HEK293 (cell line): Measurements from ENCODE around the gene SEMA6D.

Source experiments
- CTCF ChIA-PET: fragments of 350-600 bp; formaldehyde crosslinking; extraction: SDS; loops from one replicate; lab custom pipeline; 2021; ENCODE audit warnings: antibody characterized with exemption; lab: Yijun Ruan, JAX
- POLR2A ChIA-PET: fragments of 300-600 bp; formaldehyde crosslinking; extraction: SDS; loops from one replicate; lab custom pipeline; 2020; ENCODE audit warnings: antibody characterized with exemption, inconsistent platforms; lab: Yijun Ruan, JAX
- H3K27ac ChIP-seq: fragments of 200-500 bp; sonication (Bioruptor generic); 2 replicates; pipeline ENCODE4 v1.5.1; 2014; ENCODE audit warnings: low read depth, low read length, control low read depth, inconsistent platforms; ENCODE audit errors: extremely low read depth
- H3K36me3 ChIP-seq, 2 experiments: fragments of 200-500 bp in 1 of 2; sonication (Bioruptor generic) in 1 of 2; 1 replicate in 1 of 2; 2 replicates in 1 of 2; pipeline ENCODE4 v1.5.1; 2014 to 2017; ENCODE audit warnings: inconsistent platforms in 2 of 2, low read length in 2 of 2; ENCODE audit not compliant: control insufficient read depth in 2 of 2, insufficient read depth in 1 of 2
- H3K4me1 ChIP-seq: fragments of 200-500 bp; sonication (Bioruptor generic); 2 replicates; pipeline ENCODE4 v1.5.1; 2014; ENCODE audit warnings: mild to moderate bottlenecking, low read length, inconsistent platforms; ENCODE audit not compliant: control insufficient read depth, insufficient read depth
- H3K4me3 ChIP-seq: 2 replicates; pipeline ENCODE4 v1.5.1; 2011; ENCODE audit warnings: low read depth, mild to moderate bottlenecking, control low read depth, low read length, moderate library complexity
- H3K9me3 ChIP-seq: fragments of 200-500 bp; sonication (Bioruptor generic); 2 replicates; pipeline ENCODE4 v1.5.1; 2014; ENCODE audit warnings: low read depth, low read length, inconsistent platforms; ENCODE audit not compliant: control insufficient read depth, insufficient read depth
- GLIS1 ChIP-seq: fragments of 450-650 bp; formaldehyde crosslinking; IDR thresholded peaks from 2 replicates; pipeline ENCODE4 v1.5.1; 2016; ENCODE audit warnings: missing biosample characterization, missing genetic modification characterization
- MYNN ChIP-seq: fragments of 450-650 bp; formaldehyde crosslinking; IDR thresholded peaks from 2 replicates; pipeline ENCODE4 v1.5.1; 2016; ENCODE audit warnings: missing biosample characterization, missing genetic modification characterization, borderline replicate concordance
- OVOL3 ChIP-seq: fragments of 450-650 bp; formaldehyde crosslinking; IDR thresholded peaks from 2 replicates; pipeline ENCODE4 v1.5.1; 2016; ENCODE audit warnings: missing biosample characterization, missing genetic modification characterization
- PRDM4 ChIP-seq: fragments of 450-650 bp; formaldehyde crosslinking; IDR thresholded peaks from 2 replicates; pipeline ENCODE4 v1.5.1; 2017; ENCODE audit warnings: missing biosample characterization, missing genetic modification characterization
- REPIN1 ChIP-seq: fragments of 450-650 bp; formaldehyde crosslinking; IDR thresholded peaks from 2 replicates; pipeline ENCODE4 v1.5.1; 2017; ENCODE audit warnings: missing biosample characterization, missing genetic modification characterization, low read depth
- ZFP41 ChIP-seq: fragments of 450-650 bp; formaldehyde crosslinking; IDR thresholded peaks from 2 replicates; pipeline ENCODE4 v1.5.1; 2016; ENCODE audit warnings: missing biosample characterization, missing genetic modification characterization, borderline replicate concordance
- ZNF121 ChIP-seq: fragments of 450-650 bp; formaldehyde crosslinking; IDR thresholded peaks from 2 replicates; pipeline ENCODE4 v1.5.1; 2016; ENCODE audit warnings: missing biosample characterization, missing genetic modification characterization
- ZNF169 ChIP-seq: fragments of 450-650 bp; formaldehyde crosslinking; IDR thresholded peaks from 2 replicates; pipeline ENCODE4 v1.5.1; 2016; ENCODE audit warnings: missing biosample characterization, missing genetic modification characterization
- ZNF19 ChIP-seq: fragments of 450-650 bp; formaldehyde crosslinking; IDR thresholded peaks from 2 replicates; pipeline ENCODE4; 2016; ENCODE audit warnings: missing biosample characterization, missing genetic modification characterization, low read depth
- ZNF354C ChIP-seq: fragments of 450-650 bp; formaldehyde crosslinking; IDR thresholded peaks from 2 replicates; pipeline ENCODE4 v1.5.1; 2016; ENCODE audit warnings: missing biosample characterization, missing genetic modification characterization, low read depth, borderline replicate concordance
- ZNF518A ChIP-seq: fragments of 450-650 bp; formaldehyde crosslinking; conservative IDR thresholded peaks from 2 replicates; pipeline ENCODE4 v1.5.1; 2016; ENCODE audit warnings: low read depth, missing biosample characterization, missing genetic modification characterization
- ZNF549 ChIP-seq: fragments of 450-650 bp; IDR thresholded peaks from 2 replicates; pipeline ENCODE4 v1.5.1; 2018; ENCODE audit warnings: missing biosample characterization, missing genetic modification characterization, mild to moderate bottlenecking, inconsistent platforms, moderate library complexity
- ZNF571 ChIP-seq: fragments of 450-650 bp; formaldehyde crosslinking; IDR thresholded peaks from 2 replicates; pipeline ENCODE4 v1.5.0; 2017; ENCODE audit warnings: missing biosample characterization, missing genetic modification characterization
- ZNF596 ChIP-seq: fragments of 450-650 bp; IDR thresholded peaks from 2 replicates; pipeline ENCODE4 v1.5.0; 2018; ENCODE audit warnings: missing biosample characterization, mild to moderate bottlenecking, missing genetic modification characterization, moderate library complexity
- ZNF626 ChIP-seq: fragments of 450-650 bp; sonication (Bioruptor Pico); formaldehyde crosslinking; IDR thresholded peaks from 2 replicates; pipeline ENCODE4 v1.5.1; 2018; ENCODE audit warnings: missing biosample characterization, missing genetic modification characterization, inconsistent platforms
- ZNF670 ChIP-seq: fragments of 450-650 bp; formaldehyde crosslinking; IDR thresholded peaks from 2 replicates; pipeline ENCODE4 v1.5.1; 2016; ENCODE audit warnings: missing biosample characterization, missing genetic modification characterization, low read depth
- ZNF747 ChIP-seq: fragments of 450-650 bp; formaldehyde crosslinking; IDR thresholded peaks from 2 replicates; pipeline ENCODE4 v1.5.1; 2016; ENCODE audit warnings: missing biosample characterization, missing genetic modification characterization
- ZNF768 ChIP-seq: fragments of 450-650 bp; formaldehyde crosslinking; IDR thresholded peaks from 2 replicates; pipeline ENCODE4 v1.5.1; 2018; ENCODE audit warnings: missing biosample characterization, mild to moderate bottlenecking, missing genetic modification characterization
- ZSCAN16 ChIP-seq: fragments of 450-650 bp; formaldehyde crosslinking; IDR thresholded peaks from 2 replicates; pipeline ENCODE4 v1.5.1; 2016; ENCODE audit warnings: missing biosample characterization, missing genetic modification characterization
- TF ChIP-seq, protein P1 (sequence below): fragments of 450-650 bp; formaldehyde crosslinking; IDR thresholded peaks from 2 replicates; pipeline ENCODE4 v1.5.1; 2016; ENCODE audit warnings: missing biosample characterization, missing genetic modification characterization, borderline replicate concordance

The SEMA6D gene

GRCh38 chr15:47705281-47705997 lies 11.9 kb upstream of the SEMA6D start (continued):
- TF ChIP-seq ZNF518A (tag by site-specific recombination): no peak
- TF ChIP-seq ZNF747 (tag by site-specific recombination): no peak
- no peak for TF ChIP-seq ZFP41 (tag by site-specific recombination)
- TF ChIP-seq OVOL3 (tag by site-specific recombination): no peak
- no peak for TF ChIP-seq ZNF121

DNA sequence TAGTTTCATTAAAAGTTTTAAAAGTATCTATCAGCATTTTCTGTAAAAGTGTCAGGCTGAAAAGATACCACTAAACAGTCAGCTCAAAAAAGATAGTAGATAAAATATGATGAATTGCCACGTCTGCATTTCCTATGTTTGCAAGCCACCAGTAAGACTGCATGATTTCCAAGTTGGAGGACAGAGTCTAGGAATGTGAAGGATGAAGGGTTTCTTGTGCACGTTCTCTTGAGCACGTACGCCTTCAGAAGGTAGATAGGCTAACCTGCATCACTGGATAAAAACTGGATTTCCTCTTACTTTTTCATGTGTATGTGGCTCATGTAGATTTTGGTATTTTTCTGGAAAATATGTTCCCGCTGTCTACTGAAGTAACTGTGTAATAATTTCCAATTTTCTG lies 9.9 kb upstream of the SEMA6D start:
- Histone ChIP-seq H3K9me3 (no peaks in the 10 kb centered on the region), H3K36me3 (no peaks in the 10 kb centered on the region), H3K27ac (no peak overlapping the region), H3K4me3 (no peak overlapping the region), H3K4me1 (no peaks in the 10 kb centered on the region)
- CTCF ChIA-PET: interaction anchor here (0.6 kb wide), 1 partner anchor 334 kb away, joined by 3 read pairs; no protein-coding TSS in a partner anchor
- POLR2A ChIA-PET: no interaction called here
- TF ChIP-seq ZSCAN16 (tag by site-specific recombination) (no peak), ZNF549 (tag by site-specific recombination) (no peak), ZNF768 (tag by site-specific recombination) (no peak), ZNF169 (tag by site-specific recombination) (no peak)
- TF ChIP-seq, protein P1, sequence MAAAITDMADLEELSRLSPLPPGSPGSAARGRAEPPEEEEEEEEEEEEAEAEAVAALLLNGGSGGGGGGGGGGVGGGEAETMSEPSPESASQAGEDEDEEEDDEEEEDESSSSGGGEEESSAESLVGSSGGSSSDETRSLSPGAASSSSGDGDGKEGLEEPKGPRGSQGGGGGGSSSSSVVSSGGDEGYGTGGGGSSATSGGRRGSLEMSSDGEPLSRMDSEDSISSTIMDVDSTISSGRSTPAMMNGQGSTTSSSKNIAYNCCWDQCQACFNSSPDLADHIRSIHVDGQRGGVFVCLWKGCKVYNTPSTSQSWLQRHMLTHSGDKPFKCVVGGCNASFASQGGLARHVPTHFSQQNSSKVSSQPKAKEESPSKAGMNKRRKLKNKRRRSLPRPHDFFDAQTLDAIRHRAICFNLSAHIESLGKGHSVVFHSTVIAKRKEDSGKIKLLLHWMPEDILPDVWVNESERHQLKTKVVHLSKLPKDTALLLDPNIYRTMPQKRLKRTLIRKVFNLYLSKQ (tag by site-specific recombination): no peak

DNA sequence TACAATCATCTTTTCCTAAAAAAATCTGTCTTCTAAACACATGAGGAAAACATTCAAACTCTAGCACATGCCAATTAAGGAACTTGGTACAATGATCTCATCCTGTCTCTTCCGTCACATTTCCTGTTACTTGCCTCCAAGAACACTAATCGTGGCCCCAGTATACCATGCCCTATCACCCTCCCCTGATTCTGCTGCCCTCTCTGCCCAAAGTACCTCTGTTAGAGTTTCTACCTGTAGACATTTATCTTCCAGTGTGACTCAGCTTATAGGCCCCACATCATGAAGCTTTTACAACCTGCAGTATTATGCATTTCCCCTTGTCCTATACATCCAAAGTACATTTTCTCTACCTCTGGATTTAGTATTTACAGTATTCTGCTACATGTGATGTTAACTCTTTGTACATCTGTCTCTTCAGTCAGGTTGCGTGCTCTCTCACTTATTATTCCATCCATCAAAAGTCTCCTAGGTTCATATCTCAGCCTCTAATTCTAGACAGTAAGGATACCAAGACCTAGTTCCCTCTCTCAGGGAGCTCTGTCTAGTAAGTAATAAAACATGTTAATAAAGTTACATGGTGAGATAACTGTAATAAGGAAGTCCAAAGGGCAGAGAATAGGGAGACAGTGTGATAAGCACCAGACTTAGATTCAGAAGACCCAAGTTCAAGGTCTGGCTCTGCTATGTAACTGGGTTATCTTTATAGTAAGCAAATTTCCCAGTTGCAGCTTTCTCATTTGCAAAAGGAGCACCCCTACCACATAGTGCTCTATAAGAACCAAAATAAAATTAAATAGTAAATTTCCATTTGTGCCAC lies 8.9 kb upstream of the SEMA6D start:
- POLR2A ChIA-PET: no interaction called here
- H3K36me3 ChIP-seq: no peaks in the 10 kb centered on the region
- peaks cover 2% of the 10 kb centered on the region; the same call in 1 of the 2 replicates for H3K4me1 ChIP-seq
- no peak overlapping the region for H3K27ac ChIP-seq
- H3K4me3 ChIP-seq: no peak overlapping the region
- no peaks in the 10 kb centered on the region for H3K9me3 ChIP-seq
- CTCF ChIA-PET: no interaction called here
- TF ChIP-seq PRDM4 (no peak), ZNF571 (tag by site-specific recombination) (no peak), ZNF19 (no peak), MYNN (tag by site-specific recombination) (no peak), REPIN1 (tag by site-specific recombination) (no peak), ZNF596 (tag by site-specific recombination) (no peak), ZNF670 (tag by site-specific recombination) (no peak), ZNF768 (tag by site-specific recombination) (no peak), ZFP41 (tag by site-specific recombination) (no peak), ZNF626 (tag by site-specific recombination) (no peak), GLIS1 (no peak), ZNF354C (tag by site-specific recombination) (no peak)
